HepG2 (cell line): ENCODE results near the gene CALML5. TPM values are rescaled to one million over a fixed set of nuclear protein-coding genes. Genes with fewer than 3 reads are reported as not detected.

Experiments used
- ARID2 ChIP-seq: sonication (generic); formaldehyde crosslinking; IDR thresholded peaks from 2 replicates; pipeline ENCODE4 v1.8.1; 2022; ENCODE audit warnings: mild to moderate bottlenecking, missing genetic modification reagents, borderline replicate concordance
- CERS6 ChIP-seq: sonication (generic); formaldehyde crosslinking; IDR thresholded peaks from 2 replicates; pipeline ENCODE4 v1.5.0; 2020; ENCODE audit warnings: missing genetic modification reagents
- CTCF ChIP-seq: sonication (generic); formaldehyde crosslinking; IDR thresholded peaks from 2 replicates; pipeline ENCODE4 v1.5.0; 2020; ENCODE audit warnings: mild to moderate bottlenecking, missing genetic modification reagents, moderate library complexity
- DMAP1 ChIP-seq: IDR thresholded peaks from 2 replicates; pipeline ENCODE4 v1.6.1; 2016
- HDAC1 ChIP-seq: sonication (generic); formaldehyde crosslinking; IDR thresholded peaks from 2 replicates; pipeline ENCODE4 v1.5.1; 2020; ENCODE audit warnings: mild to moderate bottlenecking, missing genetic modification reagents
- HINFP ChIP-seq: sonication (generic); formaldehyde crosslinking; IDR thresholded peaks from 2 replicates; pipeline ENCODE4 v1.4.0; 2020; ENCODE audit warnings: low read depth, mild to moderate bottlenecking, missing genetic modification reagents
- HNF4A ChIP-seq: sonication (generic); formaldehyde crosslinking; IDR thresholded peaks from 2 replicates; pipeline ENCODE4 v1.4.0; 2020; ENCODE audit warnings: missing genetic modification reagents
- KAT2B ChIP-seq: fragments of 150-350 bp; IDR thresholded peaks from 2 replicates; pipeline ENCODE4 v1.6.1; 2014; ENCODE audit warnings: low read depth, low read length, borderline replicate concordance
- KLF13 ChIP-seq: sonication (generic); formaldehyde crosslinking; IDR thresholded peaks from 2 replicates; pipeline ENCODE4 v1.4.0; 2020; ENCODE audit warnings: mild to moderate bottlenecking, missing genetic modification reagents
- KMT2A ChIP-seq: sonication (generic); formaldehyde crosslinking; IDR thresholded peaks from 2 replicates; pipeline ENCODE4 v1.4.0; 2020; ENCODE audit warnings: missing genetic modification reagents
- MAX ChIP-seq: IDR thresholded peaks from 2 replicates; pipeline ENCODE4 v1.6.1; 2012; ENCODE audit warnings: inconsistent platforms
- NKX3-1 ChIP-seq: sonication (generic); formaldehyde crosslinking; IDR thresholded peaks from 2 replicates; pipeline ENCODE4 v1.5.0; 2020; ENCODE audit warnings: missing genetic modification reagents
- NR1H2 ChIP-seq: sonication (generic); formaldehyde crosslinking; IDR thresholded peaks from 2 replicates; pipeline ENCODE4 v1.8.1; 2022; ENCODE audit warnings: low read depth, missing genetic modification reagents, borderline replicate concordance
- POGK ChIP-seq: sonication (generic); formaldehyde crosslinking; conservative IDR thresholded peaks from 2 replicates; pipeline ENCODE4 v1.8.0; 2022; ENCODE audit warnings: mild to moderate bottlenecking, moderate library complexity, missing genetic modification reagents
- SMAD3 ChIP-seq: sonication (generic); formaldehyde crosslinking; IDR thresholded peaks from 2 replicates; pipeline ENCODE4 v1.4.0; 2020; ENCODE audit warnings: missing genetic modification reagents
- SMARCC2 ChIP-seq: fragments of 450-650 bp; IDR thresholded peaks from 2 replicates; pipeline ENCODE4 v1.6.1; 2017; ENCODE audit warnings: antibody characterized with exemption, mild to moderate bottlenecking
- STAG1 ChIP-seq: sonication (generic); formaldehyde crosslinking; IDR thresholded peaks from 2 replicates; pipeline ENCODE4 v1.4.0; 2020; ENCODE audit warnings: missing genetic modification reagents
- SUZ12 ChIP-seq: fragments of 150-350 bp; IDR thresholded peaks from 2 replicates; pipeline ENCODE4 v1.6.1; 2014; ENCODE audit warnings: low read depth, low read length
- TAF15 ChIP-seq: fragments of 200-400 bp; formaldehyde crosslinking; IDR thresholded peaks from one replicate; pipeline ENCODE4 v1.6.1; 2018; ENCODE audit warnings: mild to moderate bottlenecking, low read depth, low read length; ENCODE audit not compliant: poor library complexity, severe bottlenecking
- ZKSCAN5 ChIP-seq: sonication (generic); formaldehyde crosslinking; IDR thresholded peaks from 2 replicates; pipeline ENCODE4 v1.5.1; 2020; ENCODE audit warnings: mild to moderate bottlenecking, missing genetic modification reagents
- ZNF224 ChIP-seq: sonication (generic); formaldehyde crosslinking; IDR thresholded peaks from 2 replicates; pipeline ENCODE4 v1.5.0; 2020; ENCODE audit warnings: mild to moderate bottlenecking, missing genetic modification reagents
- ZNF264 ChIP-seq: sonication (generic); formaldehyde crosslinking; IDR thresholded peaks from 2 replicates; pipeline ENCODE4 v1.4.0; 2020; ENCODE audit warnings: missing genetic modification reagents
- ZNF337 ChIP-seq: sonication (generic); formaldehyde crosslinking; IDR thresholded peaks from 2 replicates; pipeline ENCODE4 v1.5.1; 2020; ENCODE audit warnings: missing genetic modification reagents, low read depth, mild to moderate bottlenecking, borderline replicate concordance
- ZNF616 ChIP-seq: sonication (generic); formaldehyde crosslinking; IDR thresholded peaks from 2 replicates; pipeline ENCODE4 v1.5.0; 2020; ENCODE audit warnings: low read depth, mild to moderate bottlenecking, missing genetic modification reagents
- ZNF737 ChIP-seq: sonication (generic); formaldehyde crosslinking; IDR thresholded peaks from 2 replicates; pipeline ENCODE4 v1.5.0; 2020; ENCODE audit warnings: missing genetic modification reagents, mild to moderate bottlenecking, borderline replicate concordance
- ZNF766 ChIP-seq: sonication (generic); formaldehyde crosslinking; IDR thresholded peaks from 2 replicates; pipeline ENCODE4 v1.5.0; 2020; ENCODE audit warnings: missing genetic modification reagents, borderline replicate concordance
- polyA plus RNA-seq, 8 experiments: library from polyadenylated mRNA; depleted of rRNA in 3 of 8; stranded (reverse) in 7 of 8; unstranded in 1 of 8; fragments of >200 nt; fragmentation: Illumina TruSeq in 4 of 8; extraction: Trizol in 4 of 8; gene quantifications; 2 replicates each; pipeline versions ENCODE4 v1.2.1 to v1.2.3, GENCODE V29; 2011 to 2016; ENCODE audit warnings: low read depth in 4 of 8, missing spikeins in 1 of 8, mixed read lengths in 1 of 8; ENCODE audit not compliant: insufficient read depth in 1 of 8
- total RNA-seq, 5 experiments: library from RNA; depleted of rRNA; stranded (reverse); fragments of >200 nt; fragmentation: Illumina TruSeq; extraction: Trizol; gene quantifications; 2 replicates each; pipeline ENCODE4 v1.2.3, GENCODE V29; 2016; ENCODE audit warnings: low read depth in 1 of 5

The CALML5 gene
- total and polyA plus RNA-seq, 2 of the 13 experiments (the other 11 are each of a cell fraction or from before 2014, with no cell fraction given): not detected

GRCh38 chr10:5515948-5516761 lies 16.8 kb upstream of the CALML5 start (continued):
- TF ChIP-seq POGK (no peak), ARID2 (CRISPR knock-in tag) (no peak), KAT2B (no peak), TAF15 (no peak), SMAD3 (no peak), STAG1 (peak; percentile 45), CTCF (no peak), CERS6 (CRISPR knock-in tag) (no peak), NKX3-1 (no peak), SMARCC2 (no peak), KLF13 (no peak), DMAP1 (no peak), ZNF616 (CRISPR knock-in tag) (no peak), HNF4A (CRISPR knock-in tag) (0 out of 2 replicates have a peak, but pooled peaks have one; percentile 16), ZNF264 (CRISPR knock-in tag) (no peak), HDAC1 (CRISPR knock-in tag) (peak; percentile 26; the same call in 1 of the 2 replicates), ZNF337 (CRISPR knock-in tag) (no peak), ZNF224 (CRISPR knock-in tag) (no peak), NR1H2 (CRISPR knock-in tag) (no peak), KMT2A (CRISPR knock-in tag) (no peak), ZKSCAN5 (CRISPR knock-in tag) (no peak), ZNF737 (CRISPR knock-in tag) (no peak), HINFP (CRISPR knock-in tag) (no peak), SUZ12 (no peak), ZNF766 (CRISPR knock-in tag) (no peak), MAX (peak; percentile 64)
